GM18508 (cell line): ENCODE measurements around the gene SELE.

Source experiments
- ATAC-seq: cut with Tn5 transposase; IDR thresholded peaks from one replicate; pipeline ENCODE4 v1.9.1; 2021; ENCODE audit warnings: moderate number of reproducible peaks; ENCODE audit not compliant: insufficient read depth, unreplicated experiment

The SELE gene, protein sequence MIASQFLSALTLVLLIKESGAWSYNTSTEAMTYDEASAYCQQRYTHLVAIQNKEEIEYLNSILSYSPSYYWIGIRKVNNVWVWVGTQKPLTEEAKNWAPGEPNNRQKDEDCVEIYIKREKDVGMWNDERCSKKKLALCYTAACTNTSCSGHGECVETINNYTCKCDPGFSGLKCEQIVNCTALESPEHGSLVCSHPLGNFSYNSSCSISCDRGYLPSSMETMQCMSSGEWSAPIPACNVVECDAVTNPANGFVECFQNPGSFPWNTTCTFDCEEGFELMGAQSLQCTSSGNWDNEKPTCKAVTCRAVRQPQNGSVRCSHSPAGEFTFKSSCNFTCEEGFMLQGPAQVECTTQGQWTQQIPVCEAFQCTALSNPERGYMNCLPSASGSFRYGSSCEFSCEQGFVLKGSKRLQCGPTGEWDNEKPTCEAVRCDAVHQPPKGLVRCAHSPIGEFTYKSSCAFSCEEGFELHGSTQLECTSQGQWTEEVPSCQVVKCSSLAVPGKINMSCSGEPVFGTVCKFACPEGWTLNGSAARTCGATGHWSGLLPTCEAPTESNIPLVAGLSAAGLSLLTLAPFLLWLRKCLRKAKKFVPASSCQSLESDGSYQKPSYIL

DNA sequence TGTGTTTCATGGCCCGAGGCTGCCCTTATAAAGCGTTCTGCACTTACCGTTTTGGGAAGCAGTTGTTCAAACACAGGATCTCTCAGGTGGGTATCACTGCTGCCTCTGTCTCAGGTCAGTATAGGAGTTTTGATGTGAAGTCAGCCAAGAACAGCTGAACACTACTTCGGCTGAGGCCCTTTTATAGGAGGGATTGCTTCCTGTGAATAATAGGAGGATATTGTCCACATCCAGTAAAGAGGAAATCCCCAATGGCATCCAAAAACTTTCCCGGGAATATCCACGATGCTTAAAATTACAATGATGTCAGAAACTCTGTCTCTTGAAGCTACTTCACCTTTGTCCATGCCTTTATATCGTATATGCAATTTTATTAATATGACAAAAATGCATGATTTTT lies at the start of gene SELE:
Gene SELE (minus strand): TSS at position 156 of the 400 bp plus-strand sequence. CDS start 467 bp downstream, outside the sequence.
- no peak for ATAC-seq

DNA sequence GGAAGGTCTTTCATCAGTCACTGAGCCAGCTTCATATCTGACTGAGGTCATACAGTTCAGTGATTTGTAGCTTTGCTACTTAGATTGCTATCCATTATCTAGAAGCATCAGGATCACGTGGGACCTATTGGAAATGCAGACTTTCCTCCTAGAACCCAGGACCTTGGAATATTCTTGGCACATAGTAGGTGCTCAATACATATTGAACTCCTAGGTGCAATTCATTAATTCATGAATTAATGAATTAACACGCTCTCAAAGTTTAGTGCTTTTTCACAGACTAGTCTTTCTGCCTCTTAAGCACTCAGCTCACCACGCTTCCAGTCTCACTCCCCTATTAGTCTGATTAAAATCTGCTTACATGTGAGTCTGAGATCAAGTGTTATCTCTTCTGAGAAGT lies 48.7 kb upstream of the SELE start:
- ATAC-seq: no peak

DNA sequence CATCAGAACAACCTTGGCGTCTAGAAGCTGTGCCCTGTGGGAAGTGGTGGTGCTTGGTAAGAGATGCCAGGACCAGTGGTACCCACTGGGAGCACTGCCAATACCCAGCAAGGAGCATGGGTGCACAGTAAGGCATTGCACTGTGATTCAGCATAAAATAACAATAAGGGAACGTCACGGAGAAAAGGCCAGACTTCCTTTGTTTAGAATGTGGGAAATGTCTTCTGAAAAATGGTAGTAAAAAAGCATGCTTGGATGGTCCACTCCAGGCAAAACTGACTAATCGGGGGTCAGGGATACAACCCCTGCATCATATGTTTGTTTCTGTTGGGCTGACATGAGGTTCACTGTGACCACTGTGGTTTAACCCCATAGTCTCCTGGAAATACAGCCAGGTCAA lies 46.1 kb upstream of the SELE start:
- ATAC-seq: no peak

DNA sequence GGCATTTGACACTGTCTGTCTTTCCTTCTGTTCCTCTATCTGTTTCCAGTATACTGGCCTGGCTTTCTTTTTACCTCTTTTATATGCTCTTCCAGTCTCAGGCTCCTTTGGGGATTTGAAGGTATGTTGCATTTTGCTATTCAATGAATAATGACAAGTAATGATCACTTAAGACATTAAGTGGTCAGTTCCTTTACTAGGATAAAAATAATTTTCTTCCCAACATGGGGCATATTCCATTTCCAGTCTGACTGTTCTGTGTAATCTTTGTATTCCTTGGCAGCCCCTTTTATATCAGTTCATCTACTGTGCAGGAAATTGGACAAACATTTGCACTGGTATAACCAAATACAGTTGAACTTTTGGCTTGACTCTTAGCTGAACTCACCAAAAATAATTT lies 45.3 kb upstream of the SELE start:
- no peak for ATAC-seq

DNA sequence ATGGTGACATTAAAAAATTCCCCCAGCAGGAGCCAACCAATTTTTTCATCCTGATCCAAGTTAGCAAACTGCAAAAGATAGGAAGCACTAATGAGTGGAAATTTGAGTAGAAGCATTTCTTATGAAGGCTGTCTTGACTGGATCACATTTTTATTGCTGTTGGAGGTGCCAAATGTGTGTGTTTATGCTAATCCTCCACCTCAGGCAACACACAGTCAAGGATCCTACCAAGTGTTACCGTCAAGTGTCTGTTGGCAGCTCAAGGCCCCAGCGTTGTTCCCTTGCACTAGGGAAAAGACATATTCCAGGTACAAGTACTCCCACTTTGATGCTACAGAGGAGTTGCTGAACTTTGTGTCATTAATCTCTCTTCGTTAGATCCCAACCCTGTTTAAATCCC lies 42.6 kb upstream of the SELE start:
- no peak for ATAC-seq

DNA sequence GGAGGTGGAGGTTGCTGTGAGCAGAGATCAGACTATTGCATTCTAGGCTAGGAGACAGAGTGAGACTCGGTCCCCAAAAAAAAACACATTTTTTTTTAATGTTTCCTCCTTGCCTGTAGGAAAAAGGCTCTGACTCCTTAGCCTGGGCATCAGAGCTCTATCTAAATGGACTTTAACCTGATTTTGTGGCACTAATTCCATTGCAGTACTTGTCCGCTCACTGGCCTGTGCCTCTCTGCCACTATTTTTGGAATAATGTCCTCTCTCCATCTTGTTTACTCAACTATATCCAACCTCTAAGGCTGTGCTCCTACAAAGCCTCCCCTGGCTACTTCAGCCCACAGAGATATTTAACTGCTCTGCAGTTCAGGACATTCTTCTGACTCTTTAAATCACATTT lies 34.3 kb upstream of the SELE start:
- no peak for ATAC-seq

DNA sequence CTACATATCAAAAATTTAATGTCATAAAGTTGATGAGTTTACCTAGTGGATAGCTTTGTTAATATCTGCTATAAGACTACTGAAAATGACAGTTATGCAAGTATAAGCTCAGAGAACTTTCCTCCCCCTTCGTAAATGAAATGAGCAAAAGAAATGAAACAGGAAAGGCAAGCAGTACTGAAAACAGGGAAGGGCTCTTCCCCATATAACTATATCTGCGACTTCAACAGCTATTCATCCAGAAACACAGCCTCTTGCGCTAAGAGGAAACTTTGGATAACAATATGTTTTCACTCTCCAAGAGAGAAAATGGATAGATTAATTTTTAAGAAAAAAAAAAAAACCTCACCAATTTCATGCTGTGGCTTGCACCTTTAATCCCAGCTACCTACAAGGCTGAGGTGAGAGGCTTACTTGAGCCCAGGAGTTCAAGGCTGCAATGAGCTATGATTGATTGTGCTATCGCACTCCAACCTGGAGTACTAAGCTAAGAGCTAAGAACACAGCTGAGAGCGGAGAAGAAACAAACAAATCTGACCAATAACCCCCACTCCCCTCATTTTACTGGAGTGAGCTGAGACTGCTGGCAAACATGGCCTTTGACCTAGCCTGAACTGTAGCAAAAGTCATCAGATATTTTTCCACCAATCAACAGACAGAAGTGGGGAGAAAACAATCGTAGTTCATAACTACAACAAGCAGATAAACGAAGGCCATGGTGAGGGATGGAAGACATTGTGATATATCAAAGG lies 31.9 kb upstream of the SELE start:
- no peak for ATAC-seq

DNA sequence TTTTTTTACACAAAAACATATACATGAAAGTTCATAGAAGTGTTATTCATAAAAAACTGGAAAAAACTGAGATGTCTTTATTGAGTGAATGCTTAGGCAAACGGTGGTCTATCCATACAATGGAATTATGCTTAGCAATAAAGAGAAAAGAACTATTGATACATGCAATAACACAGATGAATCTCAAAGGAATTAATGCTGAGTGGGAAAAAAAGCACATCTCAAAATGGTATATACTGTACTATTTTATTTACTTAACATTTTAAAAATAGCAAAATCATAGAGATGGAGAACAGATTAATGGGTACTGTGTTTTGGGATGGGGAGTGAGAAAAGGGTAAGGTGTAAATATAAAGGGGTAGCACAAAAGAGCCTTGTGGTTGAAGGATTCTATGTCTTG lies 31.0 kb upstream of the SELE start:
- ATAC-seq: no peak

DNA sequence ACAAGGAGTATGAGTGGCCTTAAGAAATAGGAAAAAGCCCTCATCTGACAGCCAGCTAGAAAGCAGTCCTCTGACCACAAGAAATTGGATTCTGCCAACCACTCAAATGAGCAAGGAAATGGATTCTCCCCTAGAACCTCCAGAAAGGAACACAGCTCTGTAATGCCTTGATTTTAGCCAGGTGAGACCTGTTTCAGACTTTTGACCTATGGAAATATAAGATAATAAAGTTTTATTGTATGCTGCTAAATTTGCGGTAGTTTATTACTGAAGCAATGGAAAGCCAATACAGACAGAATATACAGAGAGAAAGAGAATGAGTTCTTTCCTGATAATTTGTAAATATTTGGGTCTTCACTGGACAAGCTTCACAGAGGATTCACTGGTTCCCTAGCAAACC lies 28.8 kb upstream of the SELE start:
- no peak for ATAC-seq

DNA sequence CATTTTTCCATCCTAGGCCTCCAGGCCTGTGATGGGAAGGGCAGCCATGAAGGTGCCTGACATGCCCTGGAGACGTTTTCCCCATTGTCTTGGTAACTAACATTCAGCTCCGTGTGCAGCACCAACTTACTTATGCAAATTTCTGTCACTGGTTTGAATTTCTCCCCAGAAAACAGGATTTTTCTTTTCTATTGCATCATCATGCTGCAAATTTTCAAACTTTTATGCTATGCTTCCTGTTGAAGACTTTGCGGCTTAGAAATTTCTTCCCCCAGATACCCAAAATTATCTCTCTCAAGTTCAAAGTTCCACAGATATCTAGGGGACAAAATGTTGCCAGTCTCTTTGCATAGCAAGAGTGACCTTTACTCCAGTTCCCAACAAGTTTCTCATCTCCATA lies 25.2 kb upstream of the SELE start:
- no peak for ATAC-seq

DNA sequence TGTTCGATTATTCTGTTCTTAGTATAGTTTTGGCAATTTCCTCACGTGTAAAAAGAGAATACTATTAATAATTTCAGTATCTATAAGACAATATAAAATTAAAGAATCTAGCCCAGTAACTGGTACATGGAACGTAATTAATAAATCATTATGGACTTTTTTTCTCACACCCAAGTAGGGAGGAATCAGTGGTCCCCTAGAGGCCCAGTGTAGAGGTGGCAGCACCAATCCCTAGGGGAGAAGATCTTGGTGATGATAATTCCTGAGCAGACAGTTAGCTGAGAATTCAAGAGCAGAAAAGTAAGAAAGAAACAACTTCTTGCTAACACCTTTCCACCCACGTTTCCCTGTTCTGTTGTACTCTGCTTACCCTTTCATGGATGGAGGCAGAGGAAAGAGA lies 19.7 kb upstream of the SELE start:
- ATAC-seq: no peak

DNA sequence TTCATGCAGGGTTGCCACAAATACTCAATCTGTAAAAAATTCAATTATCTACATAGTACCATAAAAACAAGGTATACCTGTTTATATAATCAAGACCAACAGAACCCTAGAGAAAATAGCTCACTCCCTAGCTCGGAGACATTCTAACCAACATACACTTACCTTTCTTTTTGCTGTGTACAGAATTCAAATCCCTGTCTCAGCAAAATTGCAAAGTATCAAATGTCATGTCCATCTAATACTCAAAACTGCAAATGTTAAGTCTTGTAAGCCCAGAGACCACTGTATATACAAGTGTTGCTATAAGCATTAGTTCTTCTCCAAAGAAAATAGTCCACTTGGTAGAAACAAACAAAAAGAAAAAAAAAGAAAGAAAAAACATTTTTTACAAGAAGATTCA lies 16.2 kb upstream of the SELE start:
- ATAC-seq: no peak

DNA sequence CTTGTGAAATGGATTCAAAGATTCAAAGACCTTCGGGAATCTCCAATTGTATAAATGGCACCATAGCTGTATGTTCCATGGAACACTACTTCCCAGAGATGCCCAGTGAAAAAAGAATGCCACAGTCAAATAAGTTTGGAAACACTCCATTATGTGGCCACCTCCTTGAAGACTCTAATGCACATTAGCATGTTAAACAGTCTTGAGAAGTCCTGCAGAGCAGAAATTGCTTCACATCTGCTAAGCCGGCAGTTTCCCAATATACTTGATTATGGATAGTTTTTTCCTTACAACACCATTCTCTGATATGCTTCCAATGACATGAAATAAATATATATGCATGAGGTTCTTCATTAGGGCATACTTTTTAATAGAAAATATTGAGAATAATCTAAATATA lies 12.7 kb upstream of the SELE start:
- no peak for ATAC-seq

DNA sequence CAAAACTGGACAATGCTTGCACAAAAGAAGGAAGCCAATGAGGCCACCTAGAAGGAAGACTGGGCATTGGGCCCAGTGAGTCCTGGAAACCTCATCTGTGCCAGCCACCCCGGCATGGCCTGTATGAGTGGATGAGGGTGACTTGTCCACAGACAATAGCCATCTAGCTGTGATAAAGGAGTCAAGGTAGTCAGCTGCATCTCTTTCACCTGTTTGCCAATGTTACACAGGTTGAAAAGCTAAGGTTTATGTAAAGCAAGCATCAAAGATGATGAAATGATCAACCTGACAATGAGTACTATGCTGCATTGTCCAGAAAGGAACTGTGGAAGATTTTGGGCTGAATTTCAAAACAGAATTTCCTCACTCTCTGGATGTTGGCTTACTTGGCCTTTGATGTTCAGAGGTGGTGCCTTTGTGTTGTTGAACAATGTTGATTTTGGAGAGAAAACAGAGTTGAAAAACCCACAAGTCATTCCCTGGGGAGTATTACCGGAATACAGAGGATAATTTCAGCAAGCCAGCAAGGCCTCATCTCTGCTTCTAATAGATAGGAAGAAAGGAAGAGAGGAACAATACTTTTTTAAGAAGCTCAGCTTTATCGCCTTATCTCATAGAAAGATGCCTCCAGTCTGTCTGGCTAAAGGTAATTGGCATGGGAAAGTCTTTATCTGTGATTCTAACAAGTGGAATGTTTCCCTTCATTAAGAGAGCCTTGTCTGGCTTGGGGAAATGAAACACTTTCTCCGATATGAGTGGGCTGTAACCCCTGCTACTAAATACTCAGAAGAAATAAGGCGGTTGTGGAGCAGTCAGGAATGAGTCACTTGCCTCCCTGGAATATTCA lies 11.4 kb upstream of the SELE start:
- ATAC-seq: no peak

DNA sequence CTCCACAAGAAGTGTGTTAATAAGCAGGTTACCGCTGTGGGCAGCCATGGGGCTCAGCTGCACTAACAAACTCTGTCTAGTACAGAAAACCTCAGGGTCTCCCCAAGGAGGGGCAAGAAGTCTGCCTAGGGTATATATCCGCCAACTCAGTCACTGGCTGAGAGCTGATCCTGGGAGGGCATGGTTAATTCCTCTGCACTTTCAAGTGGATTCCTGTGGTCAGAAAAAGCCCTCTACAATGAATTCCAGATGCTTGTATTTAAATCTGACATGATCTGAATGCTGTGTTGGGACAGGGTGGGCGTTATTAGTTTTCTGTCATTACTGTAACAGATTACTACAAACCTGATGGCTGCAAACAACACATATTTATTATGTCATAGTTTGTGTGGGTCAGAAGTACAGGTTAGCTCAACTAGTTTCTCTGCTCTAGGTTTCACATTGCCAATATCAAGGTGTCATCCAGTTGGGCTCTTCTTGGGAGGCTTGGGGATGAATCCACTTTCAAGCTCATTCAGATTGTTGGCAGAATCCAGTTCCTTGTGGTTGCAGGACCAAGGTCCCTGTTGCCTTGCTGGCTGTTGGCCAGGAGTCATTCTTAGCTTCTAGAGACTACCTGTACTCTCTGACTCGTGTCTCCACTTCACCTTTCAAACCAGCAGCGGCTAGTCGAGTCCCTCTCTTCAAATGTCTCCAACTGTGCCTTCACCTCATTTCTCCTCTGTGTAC lies 8.0 kb upstream of the SELE start:
- no peak for ATAC-seq

DNA sequence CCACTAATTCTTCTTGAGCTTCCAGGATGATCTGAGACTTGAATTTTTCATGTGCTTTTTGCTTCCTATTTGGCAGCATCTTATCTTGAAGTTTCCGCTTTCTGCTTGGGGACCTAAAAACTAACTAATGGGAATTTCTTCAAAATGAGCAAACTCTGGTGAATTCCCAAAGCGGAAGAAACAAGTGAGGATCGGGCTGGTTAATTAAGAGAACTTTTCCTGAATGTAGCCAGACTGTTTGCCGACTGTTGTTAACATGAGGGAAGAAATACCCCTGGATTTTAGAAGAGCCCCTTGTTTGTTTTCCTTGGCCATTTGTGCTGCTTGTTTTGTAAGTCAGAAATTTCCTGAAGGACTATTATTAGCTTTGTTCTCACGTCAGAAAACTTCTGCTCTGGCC lies 6.1 kb upstream of the SELE start:
- ATAC-seq: no peak

DNA sequence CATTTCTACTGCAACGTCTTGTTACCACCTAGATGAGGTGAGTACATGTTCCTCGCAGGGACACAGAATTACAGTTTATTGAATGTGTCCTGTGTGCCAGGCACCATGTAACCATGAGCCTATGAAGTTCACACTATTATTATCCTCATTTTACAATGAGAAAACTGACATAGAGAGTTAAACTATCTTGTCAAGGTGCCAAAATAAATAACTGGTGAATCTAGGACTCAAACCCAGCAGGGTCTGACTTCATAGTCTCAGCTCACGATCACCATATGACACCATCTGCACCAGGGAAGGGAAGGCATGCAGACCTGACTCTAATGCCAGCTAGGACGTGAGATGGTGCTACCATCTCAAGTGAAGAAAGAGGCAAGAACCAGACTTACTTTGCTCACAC lies 2.4 kb downstream of the SELE start:
- no peak for ATAC-seq

DNA sequence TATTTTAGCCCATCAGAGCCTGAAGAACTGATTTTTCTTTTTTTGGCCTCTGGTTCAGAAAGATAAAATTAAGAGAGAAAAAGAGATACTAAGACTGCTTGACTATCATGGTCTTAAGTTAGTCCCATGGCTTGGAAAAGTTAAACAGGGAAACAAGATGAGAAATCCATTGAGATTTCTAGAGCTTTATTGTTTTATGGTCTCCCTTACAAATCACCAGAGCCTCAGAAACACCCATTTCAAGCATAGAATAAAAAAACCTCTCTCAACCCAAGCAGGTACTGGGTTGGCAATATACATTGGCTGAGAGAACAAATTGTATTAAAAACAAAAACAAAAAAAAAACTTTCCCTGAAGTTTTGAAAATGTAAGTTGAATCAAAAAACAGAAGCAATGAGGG lies 3.9 kb downstream of the SELE start:
- no peak for ATAC-seq

DNA sequence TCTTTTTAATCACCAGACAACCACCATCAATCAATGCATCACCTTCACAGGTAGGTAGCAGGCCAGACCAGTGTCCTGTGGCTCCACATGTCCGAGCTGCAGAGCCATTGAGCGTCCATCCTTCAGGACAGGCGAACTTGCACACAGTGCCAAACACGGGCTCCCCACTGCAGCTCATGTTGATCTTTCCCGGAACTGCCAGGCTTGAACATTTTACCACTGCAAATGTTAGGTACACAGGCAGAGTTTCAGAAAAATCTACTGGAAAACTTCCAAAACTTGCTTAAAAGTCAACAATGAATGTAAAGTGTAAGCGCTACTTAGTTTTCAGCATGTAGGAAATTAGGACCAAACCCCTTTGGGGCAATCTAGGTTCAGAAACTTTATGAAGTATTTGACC lies 6.6 kb downstream of the SELE start:
- ATAC-seq: no peak

DNA sequence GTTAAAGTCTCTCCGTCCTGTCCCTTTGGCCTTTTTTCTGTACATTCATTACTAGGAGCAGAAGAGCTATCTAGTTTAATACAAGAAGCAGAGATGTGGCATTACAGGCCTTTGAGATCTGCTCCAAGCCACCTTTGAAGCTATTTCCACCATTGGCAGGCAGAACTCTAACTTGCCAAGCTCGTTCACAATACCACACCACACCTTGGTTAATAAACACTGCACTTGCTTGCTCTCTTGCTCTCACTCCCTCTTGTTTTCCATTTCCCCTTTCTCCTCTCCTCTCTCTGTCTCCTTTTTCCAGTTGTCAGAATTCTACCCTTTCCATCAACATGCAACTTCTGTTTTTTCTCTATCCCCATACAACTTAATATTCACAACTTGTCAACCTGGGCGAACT lies 7.0 kb downstream of the SELE start:
- no peak for ATAC-seq
